IPS-18c (cell line): ENCODE data around the gene FAM171A2.
"Not testable (repeated sequence)": the region's sequence is repeated elsewhere in the genome, so short reads cannot be mapped to it uniquely, and the experiment has no call there.

Source experiments
- H3K4me3 ChIP-seq: 2 replicates; pipeline ENCODE4 v1.7.0; 2013; ENCODE audit warnings: low read depth, mild to moderate bottlenecking, low read length, moderate library complexity; ENCODE audit not compliant: insufficient read depth
- H3K9me3 ChIP-seq: one replicate; pipeline ENCODE4 v1.6.1; 2013; ENCODE audit warnings: mild to moderate bottlenecking, low read length, moderate library complexity; ENCODE audit not compliant: control insufficient read depth, insufficient read depth

The FAM171A2 gene

DNA sequence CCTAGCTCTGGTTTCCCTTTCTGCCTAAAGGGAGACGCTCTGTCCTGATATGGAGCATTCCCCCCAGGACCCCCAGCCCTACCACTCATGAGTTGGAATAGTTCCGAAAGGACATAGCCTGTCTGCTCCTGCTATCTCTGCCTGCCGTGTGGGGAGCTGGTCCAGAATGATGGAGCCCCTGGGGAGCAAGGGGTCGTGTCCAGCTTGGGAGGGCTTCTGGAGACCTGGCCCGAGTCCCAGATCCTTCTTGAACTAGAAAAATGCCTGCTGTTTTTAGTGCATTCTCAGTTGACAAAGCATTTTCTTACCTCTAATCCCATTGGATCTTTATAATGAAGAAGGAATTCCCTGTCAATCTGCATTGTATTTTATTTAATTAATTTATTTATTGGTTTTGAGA lies 27.7 kb downstream of the FAM171A2 start:
- H3K9me3 ChIP-seq = no peaks in the 10 kb centered on the region
- H3K4me3 ChIP-seq = no peak overlapping the region

DNA sequence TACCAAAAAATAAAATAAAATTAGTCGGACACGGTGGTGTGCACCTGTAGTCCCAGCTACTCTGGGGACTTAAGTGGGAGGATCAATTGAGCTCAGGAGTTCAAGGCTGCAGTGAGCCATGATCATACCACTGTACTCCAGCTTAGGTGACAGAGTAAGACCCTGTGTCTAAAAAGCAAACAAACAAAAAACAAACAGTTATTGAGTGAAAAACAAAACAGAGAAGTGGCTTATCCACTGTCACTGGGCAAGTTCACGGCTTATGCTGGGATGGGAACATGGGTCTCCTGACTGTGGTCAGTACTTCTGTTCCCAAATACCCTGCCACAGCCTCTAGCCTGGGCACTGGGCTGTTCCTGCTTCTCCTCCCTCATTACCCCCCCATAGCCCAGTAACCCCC lies 28.1 kb downstream of the FAM171A2 start:
- no peaks in the 10 kb centered on the region for H3K9me3 ChIP-seq

DNA sequence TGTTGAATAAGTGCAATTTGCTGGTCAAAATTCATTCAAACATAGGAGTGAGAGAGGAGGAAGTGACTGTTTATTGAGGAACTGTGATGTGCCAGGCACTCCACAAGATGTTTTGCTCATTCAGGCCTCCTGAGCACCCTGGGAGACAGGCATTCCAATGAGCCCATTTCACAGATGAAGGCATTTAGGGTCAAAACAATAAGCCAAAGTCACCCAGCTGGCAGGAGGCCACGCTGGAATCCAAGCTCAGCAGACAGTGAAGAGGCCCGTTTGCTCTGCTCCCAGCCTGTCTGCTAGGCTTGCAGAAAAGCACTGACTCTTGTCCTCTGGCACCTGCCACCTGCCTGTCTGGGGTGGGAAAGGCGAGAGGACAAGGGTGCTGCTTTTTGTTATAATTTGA lies 28.9 kb downstream of the FAM171A2 start:
- Histone ChIP-seq H3K4me3 (no peak overlapping the region), H3K9me3 (no peaks in the 10 kb centered on the region)

More for the DNA sequence above, 28.1 kb downstream of the FAM171A2 start:
- no peak overlapping the region for H3K4me3 ChIP-seq

DNA sequence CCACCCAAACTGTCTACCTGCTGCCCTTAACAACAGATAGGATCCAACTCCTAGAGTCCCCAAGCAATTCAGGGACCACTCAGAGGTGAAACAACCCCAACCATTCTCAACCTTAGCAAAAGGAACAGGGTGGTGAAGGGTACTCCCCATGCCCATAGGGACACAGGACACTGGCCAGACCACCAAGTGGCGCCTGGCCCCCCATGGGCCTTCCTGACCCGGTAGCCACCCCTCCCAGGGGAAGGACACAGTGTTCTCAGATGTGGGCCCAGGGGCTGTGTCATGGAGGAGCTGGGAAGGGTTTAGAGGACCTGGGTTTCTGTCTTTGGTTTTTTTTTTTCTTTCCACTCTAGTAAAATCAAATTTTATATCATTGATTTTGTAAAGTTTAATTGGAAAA lies 29.3 kb downstream of the FAM171A2 start:
- Histone ChIP-seq H3K9me3 (no peaks in the 10 kb centered on the region), H3K4me3 (no peak overlapping the region; the same call in 1 of the 2 replicates)

DNA sequence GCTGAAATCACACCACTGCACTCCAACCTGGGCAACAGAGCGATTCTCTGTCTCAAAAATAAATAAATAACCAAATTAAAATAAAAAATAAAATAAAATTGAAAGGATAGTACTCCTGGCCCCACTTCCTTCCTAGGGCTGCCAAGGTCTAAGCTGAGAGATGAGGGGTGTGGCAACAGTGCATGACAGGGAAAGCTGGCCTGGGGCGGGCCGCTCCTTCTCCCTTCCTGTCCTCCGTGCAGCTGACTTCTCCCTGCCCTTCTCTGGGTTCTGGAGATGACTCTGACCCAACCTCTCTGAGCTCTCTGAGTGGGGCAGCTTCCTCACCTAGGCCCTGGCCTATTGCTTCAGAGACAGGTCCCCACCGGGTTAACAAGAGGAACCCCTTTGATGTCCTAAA lies 30.3 kb downstream of the FAM171A2 start:
- H3K9me3 ChIP-seq = no peaks in the 10 kb centered on the region
- H3K4me3 ChIP-seq = no peak overlapping the region

DNA sequence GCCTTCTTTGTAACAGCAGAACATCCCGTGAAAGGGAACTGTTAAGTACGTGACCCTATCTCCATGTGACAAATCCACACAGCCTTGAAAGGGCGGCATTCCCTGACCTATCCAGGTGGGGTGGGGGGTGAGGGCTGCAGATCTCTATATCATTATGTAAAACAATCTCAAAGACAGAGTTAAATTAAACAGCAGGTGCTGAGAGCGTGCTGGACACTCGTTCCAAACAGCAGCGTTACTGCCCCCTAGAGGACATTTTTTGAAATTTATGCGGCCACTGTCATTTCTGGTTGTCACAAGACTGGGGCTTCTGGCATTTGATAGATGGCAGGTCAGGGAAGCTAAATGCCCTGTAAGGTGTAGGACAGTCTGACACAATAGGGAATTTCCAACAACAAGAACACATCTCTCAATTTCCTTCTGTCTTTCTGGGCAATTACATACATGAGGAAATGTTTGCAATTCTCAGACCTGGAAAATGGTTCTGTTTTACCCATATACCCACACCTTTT lies 32.3 kb downstream of the FAM171A2 start:
- Histone ChIP-seq H3K9me3 (no peaks in the 10 kb centered on the region), H3K4me3 (no peak overlapping the region)

DNA sequence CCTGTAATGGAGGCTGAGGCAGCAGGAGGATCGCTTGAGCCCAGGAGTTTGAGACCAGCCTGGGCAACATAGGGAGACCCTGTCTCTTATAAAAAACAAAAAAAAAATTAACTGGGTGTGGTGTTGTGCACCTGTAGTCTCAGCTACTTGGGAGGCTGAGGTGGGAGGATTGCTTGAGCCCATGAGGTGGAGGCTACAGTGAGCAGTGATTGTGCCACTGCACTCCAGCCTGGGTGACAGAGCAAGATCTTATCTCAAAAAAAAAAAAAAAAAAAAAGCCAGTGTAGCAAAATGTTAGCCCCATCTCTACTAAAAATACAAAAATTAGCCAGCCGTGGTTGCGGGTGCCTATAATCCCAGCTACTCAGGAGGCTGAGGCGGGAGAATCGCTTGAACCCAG lies 33.4 kb downstream of the FAM171A2 start:
- not testable (repeated sequence) for H3K9me3 ChIP-seq, H3K4me3 ChIP-seq

DNA sequence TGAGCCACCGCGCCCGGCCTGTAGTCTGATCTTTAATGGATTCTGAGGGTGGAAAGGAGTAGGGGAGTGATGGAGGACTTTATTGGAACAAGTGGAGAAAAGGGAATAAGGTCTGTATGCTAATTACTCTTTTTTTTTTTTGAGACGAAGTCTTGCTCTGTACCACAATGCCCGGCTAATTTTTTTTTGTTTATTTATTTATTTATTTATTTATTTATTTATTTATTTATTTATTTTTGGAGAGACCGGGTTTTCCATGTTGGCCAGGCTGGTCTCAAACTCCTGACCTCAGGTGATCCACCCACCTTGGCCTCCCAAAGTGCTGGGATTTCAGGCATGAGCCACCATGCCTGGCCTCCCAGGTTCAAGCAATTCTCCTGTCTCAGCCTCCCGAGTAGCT lies 34.1 kb downstream of the FAM171A2 start:
- H3K4me3 ChIP-seq, H3K9me3 ChIP-seq: not testable (repeated sequence)

DNA sequence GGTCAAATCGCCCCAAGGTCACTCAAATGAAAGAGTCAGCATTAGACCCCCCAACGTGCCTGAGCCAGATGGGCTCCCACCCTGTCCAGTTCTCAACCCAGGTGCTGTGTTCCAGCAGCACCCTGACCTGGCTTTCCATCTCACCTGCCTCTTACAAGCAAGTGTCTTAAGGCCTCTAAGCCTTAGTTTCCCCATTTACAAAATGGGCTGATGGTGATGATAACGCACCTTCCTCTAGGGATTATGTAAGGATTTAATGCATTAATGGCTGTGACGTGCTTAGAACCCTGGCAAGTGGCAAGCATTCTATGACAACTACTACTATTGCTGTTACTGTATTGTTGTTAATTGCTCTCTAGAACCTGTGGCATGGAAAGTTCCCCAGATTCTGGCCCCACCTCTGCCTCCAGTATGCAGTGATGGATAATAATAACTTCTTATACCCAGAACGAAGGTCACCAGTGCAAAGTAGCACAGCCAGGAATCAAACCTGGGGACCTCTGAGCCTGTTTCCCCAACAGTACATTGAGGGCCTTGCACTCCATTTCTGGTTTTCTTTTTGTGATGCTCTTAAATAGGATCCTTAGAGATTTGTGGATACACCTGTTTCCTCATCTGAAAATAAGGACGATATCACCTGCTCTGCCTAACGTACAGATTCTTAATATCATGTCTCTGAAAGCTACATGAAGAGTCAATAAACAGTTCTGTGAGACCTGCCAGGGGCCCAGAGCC lies 35.8 kb downstream of the FAM171A2 start:
- no peaks in the 10 kb centered on the region for H3K9me3 ChIP-seq
- no peak overlapping the region for H3K4me3 ChIP-seq

DNA sequence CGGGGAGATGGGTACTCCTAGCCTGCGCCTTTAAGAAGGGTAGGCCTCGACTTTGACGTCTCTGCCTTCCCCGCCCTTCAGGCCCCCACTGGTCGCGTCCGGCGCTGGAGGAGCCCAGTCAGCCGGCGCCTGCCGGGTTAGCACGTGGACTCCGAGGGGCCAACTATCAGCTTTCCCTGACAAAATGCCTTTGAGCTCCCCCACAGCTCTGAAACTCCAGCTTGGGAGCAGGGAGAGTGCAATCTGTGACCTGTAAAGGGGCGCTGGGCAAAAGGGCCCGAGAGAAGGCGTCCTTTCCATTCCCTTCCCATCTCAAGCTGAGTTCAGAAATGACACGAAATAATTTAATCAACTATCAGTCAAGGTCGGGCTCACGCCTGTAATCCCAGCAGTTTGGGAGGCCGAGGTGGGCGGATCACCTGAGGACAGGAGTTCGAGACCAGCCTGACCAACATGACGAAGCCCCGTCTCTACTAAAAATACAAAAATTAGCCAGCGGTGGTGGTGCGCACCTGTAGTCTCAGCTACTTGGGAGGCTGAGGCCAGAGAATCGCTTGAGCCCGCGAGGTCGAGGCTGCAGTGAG lies 36.7 kb downstream of the FAM171A2 start:
- H3K4me3 ChIP-seq = no peak overlapping the region

DNA sequence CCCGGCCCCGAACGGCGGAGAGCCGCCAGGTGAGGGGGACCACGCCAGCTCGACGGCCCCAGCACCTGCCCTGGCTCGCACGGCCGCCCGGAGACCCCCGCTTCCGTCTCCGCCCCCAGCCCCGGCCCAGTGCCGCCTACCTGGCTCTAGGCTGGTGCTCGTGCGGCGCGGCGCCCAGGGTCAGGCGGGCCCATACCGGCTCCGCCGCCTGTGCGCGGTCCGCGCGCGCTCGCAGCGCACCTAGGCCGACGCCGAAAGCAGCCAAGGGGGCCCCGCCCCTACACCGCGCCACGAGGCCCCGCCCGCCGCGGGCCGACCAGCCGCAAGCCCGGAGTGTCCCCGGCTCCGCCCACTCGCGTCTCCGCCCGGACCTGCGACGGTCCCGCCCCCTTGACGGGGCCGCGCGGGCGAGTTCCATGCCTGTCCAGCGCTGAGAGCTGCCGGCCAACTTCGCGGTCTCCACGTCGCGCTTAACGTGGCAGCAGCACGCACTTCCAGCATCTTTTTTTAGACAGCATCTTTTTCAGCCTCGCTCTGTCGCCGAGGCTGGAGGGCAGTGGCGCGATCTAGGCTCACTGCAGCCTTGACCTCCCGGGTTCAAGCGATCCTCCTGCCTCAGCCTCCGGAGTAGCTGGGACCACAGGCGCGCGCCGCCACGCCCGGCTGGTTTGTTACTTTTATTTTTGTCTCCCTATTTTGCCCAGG lies 38.9 kb downstream of the FAM171A2 start, which contains the start of gene SLC25A39:
Gene SLC25A39 (minus strand): TSS at position 253 of the 705 bp plus-strand sequence. CDS start 1,261 bp downstream, outside the sequence.
- Histone ChIP-seq H3K9me3 (no peaks in the 10 kb centered on the region), H3K4me3 (peak within 1 kb of the TSS; percentile 94)

More for the DNA sequence above, 36.7 kb downstream of the FAM171A2 start:
- no peaks in the 10 kb centered on the region for H3K9me3 ChIP-seq

DNA sequence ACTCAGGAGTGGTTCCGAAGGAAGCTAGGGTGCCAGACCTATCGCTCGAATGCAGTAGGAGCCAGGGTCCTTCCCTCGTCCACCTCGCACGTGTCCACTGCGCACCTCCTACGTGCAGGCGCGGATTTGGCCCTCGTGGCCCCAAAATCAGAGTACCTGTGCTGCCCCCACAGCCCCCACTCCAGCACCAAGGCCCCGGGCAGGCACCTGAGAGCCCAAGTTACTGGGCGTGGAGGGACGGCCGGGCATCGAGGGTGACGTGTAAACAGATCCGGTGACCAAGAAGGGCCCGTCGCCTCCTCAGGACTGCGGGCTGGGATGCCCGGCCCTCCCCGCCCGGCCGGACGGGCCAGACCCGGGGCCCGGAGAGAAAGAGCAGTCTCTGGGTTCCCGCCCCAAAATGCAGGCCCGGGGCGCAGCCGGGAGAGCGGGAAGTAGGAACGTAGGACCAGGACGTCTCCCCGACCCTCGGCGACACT lies 39.5 kb downstream of the FAM171A2 start:
- no peaks in the 10 kb centered on the region for H3K9me3 ChIP-seq

DNA sequence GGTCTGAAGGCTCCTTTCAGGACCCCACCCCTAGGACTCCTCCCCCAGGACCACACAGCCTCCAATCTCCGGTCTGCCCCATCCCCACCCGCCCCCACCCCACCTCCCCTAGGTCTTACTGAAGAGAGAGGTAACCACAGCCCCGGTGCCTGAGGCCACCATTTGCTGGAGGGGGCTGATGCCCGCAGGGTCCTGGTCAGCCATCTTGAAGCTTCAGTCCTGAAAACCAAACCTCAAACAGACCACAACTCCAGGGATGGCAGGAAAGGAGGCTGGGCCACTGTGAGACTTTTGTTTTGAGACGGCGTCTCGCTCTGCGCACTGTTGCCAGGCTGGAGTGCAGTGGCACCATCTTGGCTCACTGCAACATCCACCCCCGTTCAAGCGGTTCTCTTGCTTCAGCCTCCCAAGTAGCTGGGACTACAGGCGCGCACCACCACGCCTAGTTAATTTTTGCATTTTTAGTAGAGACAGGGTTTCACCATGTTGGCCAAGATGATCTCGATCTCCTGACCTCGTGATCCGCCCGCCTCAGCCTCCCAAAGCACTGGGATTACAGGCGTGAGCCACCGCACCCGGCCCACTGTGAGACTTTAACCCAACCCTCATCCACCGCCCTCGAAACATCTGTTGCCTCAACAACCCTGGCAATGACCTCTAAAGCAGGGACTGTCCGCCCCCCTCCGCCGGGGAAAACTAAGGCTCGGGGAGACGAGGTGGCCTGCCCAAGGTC lies 40.1 kb downstream of the FAM171A2 start:
- H3K9me3 ChIP-seq = no peaks in the 10 kb centered on the region
- peak overlapping the region; percentile 94 for H3K4me3 ChIP-seq

More for the DNA sequence above, 39.5 kb downstream of the FAM171A2 start:
- H3K4me3 ChIP-seq = peak overlapping the region; percentile 94

DNA sequence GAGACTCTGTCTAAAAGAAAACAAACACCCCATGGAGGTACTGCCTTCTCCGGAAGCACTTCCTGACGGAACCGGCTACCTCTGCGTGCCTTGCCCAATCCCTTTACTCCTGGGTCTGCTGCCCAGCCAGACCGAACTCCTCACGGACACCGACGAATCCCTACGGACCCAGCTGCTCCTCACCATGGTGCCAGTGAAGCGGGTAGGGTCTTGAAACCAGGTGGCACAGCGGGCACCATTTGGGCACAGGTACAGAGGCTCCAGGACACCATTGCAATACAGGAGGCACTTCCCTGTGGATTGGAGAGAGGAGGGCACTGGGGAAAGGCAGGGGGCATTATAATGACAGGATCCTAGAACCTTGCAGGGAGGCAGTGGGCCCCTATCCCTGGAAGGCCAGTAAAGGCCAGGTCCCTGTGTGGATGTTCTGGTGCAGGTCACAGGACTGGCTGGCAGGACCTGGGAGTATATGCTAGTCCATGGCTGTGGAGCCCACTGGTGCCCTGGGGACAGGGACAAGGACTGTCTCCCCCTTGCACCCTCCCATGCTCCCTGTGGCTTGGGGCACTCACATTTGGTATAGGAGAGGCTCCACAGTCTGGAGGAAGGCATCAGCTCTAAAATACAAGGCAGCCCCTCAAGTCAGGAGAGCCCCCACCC lies 41.3 kb downstream of the FAM171A2 start:
- peaks cover under 1% of the 10 kb centered on the region for H3K9me3 ChIP-seq
- H3K4me3 ChIP-seq = no peak overlapping the region

DNA sequence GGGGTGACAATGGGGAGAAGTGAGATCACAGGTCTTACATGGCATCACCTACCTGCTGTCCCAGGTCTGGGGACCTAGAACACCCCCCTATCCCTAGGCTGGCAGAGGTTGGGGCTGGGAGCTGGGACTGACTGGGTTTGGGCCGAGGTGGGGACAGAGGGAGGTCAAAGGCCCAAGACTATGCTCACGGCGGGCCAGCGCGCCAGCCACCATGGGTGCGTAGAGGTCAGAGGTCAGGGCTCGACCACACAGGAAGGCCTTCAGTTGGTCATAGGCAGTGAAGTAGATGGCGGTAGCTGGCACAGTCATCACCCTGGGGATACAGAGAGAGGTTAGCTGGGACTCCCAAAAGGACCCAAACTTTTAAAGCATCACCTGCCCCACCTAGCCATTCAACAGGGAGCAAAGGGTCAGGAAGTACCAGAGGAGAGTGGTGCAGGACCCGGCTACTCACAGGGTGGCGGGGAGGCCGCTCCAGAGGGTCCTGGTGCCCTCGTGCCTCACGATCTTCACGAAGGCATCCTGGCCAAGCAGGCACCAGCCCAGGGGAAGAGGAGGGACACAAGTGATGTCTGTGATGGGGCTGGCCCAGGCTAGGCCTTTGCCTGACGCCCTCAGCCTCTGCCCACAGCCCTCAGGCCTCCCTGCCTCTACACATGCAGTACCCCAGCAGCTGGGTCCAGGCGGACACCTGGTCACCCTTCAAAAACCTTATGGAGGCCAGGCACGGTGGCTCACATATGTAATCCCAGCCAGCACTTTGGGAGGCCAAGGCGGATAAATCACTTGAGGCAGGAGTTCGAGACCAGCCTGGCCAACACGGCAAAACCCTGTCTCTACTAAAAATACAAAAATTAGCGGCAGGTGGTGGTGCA lies 42.2 kb downstream of the FAM171A2 start:
- peaks cover 2% of the 10 kb centered on the region for H3K9me3 ChIP-seq
- H3K4me3 ChIP-seq = no peak overlapping the region

DNA sequence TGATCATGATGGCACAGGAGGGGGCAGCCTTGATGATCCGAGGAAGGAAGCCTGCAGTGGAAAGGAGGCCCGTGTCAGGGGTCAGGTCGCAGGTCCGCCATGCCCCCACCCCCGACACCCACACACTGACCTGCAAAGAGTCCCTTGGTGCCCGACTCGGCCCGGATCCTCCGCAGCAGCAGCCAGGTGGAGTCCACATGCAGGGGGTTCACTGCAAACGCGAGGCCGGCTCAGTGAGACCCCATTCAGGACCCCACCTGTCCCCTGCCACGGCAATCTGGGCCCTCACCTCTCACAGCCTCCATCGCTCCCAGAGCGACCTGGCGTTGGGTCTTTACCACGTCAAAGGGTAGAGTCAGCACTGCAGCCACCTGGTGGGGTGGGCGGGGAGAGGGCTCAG lies 43.6 kb downstream of the FAM171A2 start:
- Histone ChIP-seq H3K9me3 (peaks cover 2% of the 10 kb centered on the region), H3K4me3 (no peak overlapping the region)
